H9 (cell line): ENCODE results near the gene TBC1D22A. TPM values are rescaled to one million over a fixed set of nuclear protein-coding genes. Genes with fewer than 3 reads are reported as not detected.

Experiments
- DNase-seq: peaks from one replicate; pipeline ENCODE4 v3.0.0-alpha.2; 2017
- H2AFZ ChIP-seq: one replicate; pipeline ENCODE4 v1.6.1; 2013; ENCODE audit warnings: mild to moderate bottlenecking, low read length, control low read depth, moderate library complexity
- H2AK5ac ChIP-seq: 2 replicates; pipeline ENCODE4 v1.6.1; 2013; ENCODE audit warnings: low read length, control low read depth, mixed read lengths; ENCODE audit not compliant: insufficient read length
- H2BK120ac ChIP-seq: one replicate; pipeline ENCODE4 v1.6.1; 2013; ENCODE audit warnings: low read depth, mild to moderate bottlenecking, low read length, control low read depth, inconsistent platforms; ENCODE audit not compliant: poor library complexity, severe bottlenecking
- H2BK12ac ChIP-seq: 2 replicates; pipeline ENCODE4 v1.6.1; 2013; ENCODE audit warnings: low read length, control low read depth, mixed read lengths, low read depth; ENCODE audit not compliant: insufficient read length
- H2BK15ac ChIP-seq: 2 replicates; pipeline ENCODE4 v1.6.1; 2013; ENCODE audit warnings: low read depth, low read length, control low read depth
- H2BK20ac ChIP-seq: one replicate; pipeline ENCODE4 v1.6.1; 2013; ENCODE audit warnings: low read depth, mild to moderate bottlenecking, low read length, control low read depth, inconsistent platforms; ENCODE audit not compliant: poor library complexity, severe bottlenecking
- H2BK5ac ChIP-seq: 2 replicates; pipeline ENCODE4 v1.6.1; 2013; ENCODE audit warnings: low read length, control low read depth, mixed read lengths; ENCODE audit not compliant: insufficient read length
- H3K14ac ChIP-seq: 2 replicates; pipeline ENCODE4 v1.6.1; 2013; ENCODE audit warnings: low read length, control low read depth; ENCODE audit not compliant: insufficient read depth
- H3K18ac ChIP-seq: 2 replicates; pipeline ENCODE4 v1.6.1; 2013; ENCODE audit warnings: low read depth, mild to moderate bottlenecking, mixed read lengths, low read length, control low read depth; ENCODE audit not compliant: insufficient read length
- H3K23ac ChIP-seq: 2 replicates; pipeline ENCODE4 v1.6.1; 2013; ENCODE audit warnings: low read length, control low read depth, mixed read lengths, low read depth; ENCODE audit not compliant: insufficient read length
- H3K23me2 ChIP-seq: 2 replicates; pipeline ENCODE4 v1.6.1; 2013; ENCODE audit warnings: low read depth, mild to moderate bottlenecking, mixed read lengths, low read length, control low read depth; ENCODE audit not compliant: insufficient read length, poor library complexity, severe bottlenecking
- H3K27ac ChIP-seq: 2 replicates; pipeline ENCODE4 v1.5.1; 2013; ENCODE audit warnings: low read length, control low read depth, mixed read lengths, low read depth; ENCODE audit not compliant: insufficient read length
- H3K27me3 ChIP-seq: 2 replicates; pipeline ENCODE4 v1.6.1; 2013; ENCODE audit warnings: low read length, control low read depth, inconsistent platforms; ENCODE audit not compliant: insufficient read depth
- H3K4ac ChIP-seq: 2 replicates; pipeline ENCODE4 v1.6.1; 2013; ENCODE audit warnings: low read depth, mild to moderate bottlenecking, control low read depth, inconsistent platforms, low read length, moderate library complexity
- H3K4me1 ChIP-seq: 2 replicates; pipeline ENCODE4 v1.6.1; 2013; ENCODE audit warnings: low read length, control low read depth, inconsistent platforms; ENCODE audit not compliant: insufficient read depth
- H3K4me2 ChIP-seq: 2 replicates; pipeline ENCODE4 v1.6.1; 2013; ENCODE audit warnings: low read length, control low read depth, mixed read lengths; ENCODE audit not compliant: insufficient read length, insufficient read depth
- H3K56ac ChIP-seq: 2 replicates; pipeline ENCODE4 v1.6.1; 2013; ENCODE audit warnings: low read depth, mild to moderate bottlenecking, mixed read lengths, low read length, control low read depth; ENCODE audit not compliant: insufficient read length
- H3K79me1 ChIP-seq: 2 replicates; pipeline ENCODE4 v1.6.1; 2013; ENCODE audit warnings: low read depth, mild to moderate bottlenecking, moderate library complexity, low read length, control low read depth, inconsistent platforms; ENCODE audit not compliant: insufficient read depth, poor library complexity, severe bottlenecking
- H3K79me2 ChIP-seq: 2 replicates; pipeline ENCODE4 v1.6.1; 2013; ENCODE audit warnings: low read length, control low read depth, inconsistent platforms; ENCODE audit not compliant: insufficient read depth
- H3K9ac ChIP-seq: 2 replicates; pipeline ENCODE4 v1.6.1; 2013; ENCODE audit warnings: low read length, control low read depth, mixed read lengths; ENCODE audit not compliant: insufficient read length; ENCODE audit errors: extremely low read depth
- H3K9me3 ChIP-seq: one replicate; pipeline ENCODE4 v1.6.1; 2013; ENCODE audit warnings: low read depth, low read length, inconsistent platforms; ENCODE audit not compliant: control insufficient read depth
- H3T11ph ChIP-seq: one replicate; pipeline ENCODE4 v1.6.1; 2013; ENCODE audit warnings: mild to moderate bottlenecking, low read length, control low read depth, inconsistent platforms
- H4K20me1 ChIP-seq: one replicate; pipeline ENCODE4 v1.6.1; 2013; ENCODE audit not compliant: control insufficient read depth, insufficient read length, insufficient read depth
- H4K5ac ChIP-seq: 2 replicates; pipeline ENCODE4 v1.6.1; 2013; ENCODE audit warnings: low read depth, mild to moderate bottlenecking, mixed read lengths, low read length, control low read depth; ENCODE audit not compliant: insufficient read length
- H4K8ac ChIP-seq: replicated peaks from 2 replicates; pipeline ENCODE4 v1.6.1; 2013; ENCODE audit warnings: low read length, control low read depth, mixed read lengths, low read depth; ENCODE audit not compliant: insufficient read length
- H4K91ac ChIP-seq: 2 replicates; pipeline ENCODE4 v1.6.1; 2013; ENCODE audit warnings: low read depth, mild to moderate bottlenecking, moderate library complexity, mixed read lengths, low read length, control low read depth; ENCODE audit not compliant: insufficient read length
- H3K27ac Mint-ChIP-seq, 3 experiments: 2 replicates in 2 of 3; 3 replicates in 1 of 3; pipeline ENCODE4 v1.8.0; 2020 to 2021; ENCODE audit warnings: mixed read lengths in 3 of 3, mild to moderate bottlenecking in 1 of 3, moderate library complexity in 1 of 3
- H3K27me3 Mint-ChIP-seq: 2 replicates; pipeline ENCODE4 v1.8.0; 2021; ENCODE audit warnings: low read depth, mild to moderate bottlenecking, moderate library complexity, mixed read lengths
- H3K36me3 Mint-ChIP-seq, 3 experiments: 2 replicates in 2 of 3; 3 replicates in 1 of 3; pipeline ENCODE4 v1.8.0; 2020 to 2021; ENCODE audit warnings: low read depth in 3 of 3, mixed read lengths in 3 of 3; ENCODE audit not compliant: insufficient read depth in 1 of 3
- H3K4me1 Mint-ChIP-seq, 2 experiments: 2 replicates each; pipeline ENCODE4 v1.8.0; 2020; ENCODE audit warnings: mixed read lengths in 2 of 2
- H3K4me3 Mint-ChIP-seq, 2 experiments: 2 replicates in 1 of 2; 3 replicates in 1 of 2; pipeline ENCODE4 v1.8.0; 2020 to 2021; ENCODE audit warnings: mild to moderate bottlenecking in 2 of 2, mixed read lengths in 2 of 2, moderate library complexity in 1 of 2
- H3K9me3 Mint-ChIP-seq, 2 experiments: 2 replicates in 1 of 2; 3 replicates in 1 of 2; pipeline ENCODE4 v1.8.0; 2020; ENCODE audit warnings: mild to moderate bottlenecking in 2 of 2, mixed read lengths in 2 of 2, moderate library complexity in 1 of 2
- CTCF ChIP-seq: fragments of 200-600 bp; sonication (generic); conservative IDR thresholded peaks from 3 replicates; pipeline ENCODE4 v1.8.0; 2021; ENCODE audit warnings: antibody characterized with exemption, mild to moderate bottlenecking
- WGBS: extraction: QIAGEN DNeasy Blood & Tissue Kit; methylation state at CpG from one replicate; pipeline ENCODE4 v1.1.7; 2013; ENCODE audit warnings: missing lambda C conversion rate, low lambda C conversion rate, mixed read lengths; ENCODE audit not compliant: insufficient read length; ENCODE audit errors: extremely low coverage; 5-methylcytosine and 5-hydroxymethylcytosine counted together
- total RNA-seq: library from RNA; stranded (reverse); gene quantifications from 2 replicates; pipeline ENCODE4 v1.2.1, GENCODE V29; 2021

TBC1D22A gene
- total RNA-seq, 1 experiment from 2014 or later = 20.8 TPM

- no CpG with 5 or more reads among the region's 12 CpGs for WGBS
- Mint-ChIP-seq H3K27me3 (no peaks in the 10 kb centered on the region; the same call in 1 of the 2 replicates), H3K4me1 (peaks cover 16 to 29% of the 10 kb centered on the region in 2 experiments), H3K9me3 (no peaks in the 10 kb centered on the region), H3K4me3 (no peak overlapping the region), H3K27ac (no peak overlapping the region), H3K36me3 (peaks cover 3 to 12% (median 9%) of the 10 kb centered on the region in 3 experiments; a peak in 5 of 7 replicates)
- Histone ChIP-seq H3K9me3 (no peaks in the 10 kb centered on the region), H3K18ac (no peak overlapping the region), H3K4me1 (0 out of 2 replicates have a peak, but pooled peaks cover 2% of the 10 kb centered on the region), H2BK5ac (no peak overlapping the region), H4K20me1 (no peaks in the 10 kb centered on the region), H4K5ac (no peak overlapping the region), H3K23ac (no peak overlapping the region), H2BK15ac (no peak overlapping the region), H3K9ac (no peak overlapping the region), H3K4ac (no peak overlapping the region), H3K79me2 (no peaks in the 10 kb centered on the region; the same call in 1 of the 2 replicates), H3T11ph (no peak overlapping the region), H3K14ac (no peak overlapping the region), H2AFZ (no peak overlapping the region), H3K4me2 (no peak overlapping the region), H2BK12ac (no peak overlapping the region), H2AK5ac (no peak overlapping the region), H3K23me2 (no peaks in the 10 kb centered on the region), H2BK20ac (no peak overlapping the region), H3K79me1 (no peaks in the 10 kb centered on the region), H4K91ac (no peak overlapping the region), H2BK120ac (no peak overlapping the region), H3K56ac (no peak overlapping the region), H3K27ac (no peak overlapping the region), H3K27me3 (no peaks in the 10 kb centered on the region), H4K8ac (no peak overlapping the region)
- TF ChIP-seq CTCF = no peak
- no peak for DNase-seq
Observed at GRCh38 chr22:46951350-46951749, 188.9 kb downstream of the TBC1D22A start.
